Lung (tissue), 12 donors: ENCODE results near the gene LMF1. TPM values are rescaled to one million over a fixed set of nuclear protein-coding genes. Genes with fewer than 3 reads are reported as not detected.

Experiments used
- ATAC-seq: fragments of 200-7000 bp; cut with Tn5 transposase; one replicate; pipeline ENCODE4 v1.9.1; 2020; ENCODE audit warnings: moderate number of reproducible peaks; ENCODE audit not compliant: insufficient read depth, low FRiP score
- DNase-seq, 3 donors: peaks; one replicate each; pipeline ENCODE4 v3.0.0-alpha.2; 2013 to 2017
- H3K27ac ChIP-seq, 2 donors: one replicate each; pipeline ENCODE4 v1.5.1; 2013; ENCODE audit warnings: mild to moderate bottlenecking in 2 of 2, moderate library complexity in 2 of 2, control low read depth in 1 of 2, inconsistent platforms in 1 of 2, low read depth in 1 of 2, low read length in 1 of 2
- H3K27me3 ChIP-seq, 3 donors: one replicate each; pipeline ENCODE4 v1.5.1; 2013; ENCODE audit warnings: low read length in 2 of 3; ENCODE audit not compliant: control insufficient read depth in 3 of 3, insufficient read depth in 3 of 3
- H3K36me3 ChIP-seq, 4 donors: one replicate each; pipeline ENCODE4 v1.5.1; 2013; ENCODE audit warnings: low read length in 4 of 4, mild to moderate bottlenecking in 1 of 4, moderate library complexity in 1 of 4; ENCODE audit not compliant: control insufficient read depth in 4 of 4, insufficient read depth in 4 of 4
- H3K4me1 ChIP-seq, 5 donors: one replicate each; pipeline ENCODE4 v1.5.1; 2013; ENCODE audit warnings: low read length in 5 of 5, mild to moderate bottlenecking in 2 of 5, moderate library complexity in 1 of 5; ENCODE audit not compliant: control insufficient read depth in 5 of 5, insufficient read depth in 5 of 5
- H3K4me3 ChIP-seq: one replicate; pipeline ENCODE4 v1.5.1; 2013; ENCODE audit warnings: mild to moderate bottlenecking, control low read depth, moderate library complexity
- H3K9ac ChIP-seq, 2 donors: one replicate each; pipeline ENCODE4 v1.5.1; 2013; ENCODE audit warnings: low read length in 2 of 2, control low read depth in 1 of 2; ENCODE audit not compliant: insufficient read depth in 1 of 2
- H3K9me3 ChIP-seq, 4 donors: one replicate each; pipeline ENCODE4 v1.5.1; 2013; ENCODE audit warnings: low read length in 3 of 4, mild to moderate bottlenecking in 1 of 4, moderate library complexity in 1 of 4; ENCODE audit not compliant: control insufficient read depth in 4 of 4, insufficient read depth in 3 of 4
- WGBS, 2 donors: extraction: QIAGEN DNeasy Blood & Tissue Kit; methylation state at CpG; one replicate each; pipeline ENCODE4 v1.1.7; 2013; 5-methylcytosine and 5-hydroxymethylcytosine counted together
- polyA plus RNA-seq, 2 donors: library from polyadenylated mRNA; stranded (reverse); fragments of 200-250 nt; gene quantifications; one replicate each; pipeline ENCODE4 v1.2.1, GENCODE V29; 2013
- total RNA-seq, 2 donors: library from RNA; depleted of rRNA in 1 of 2; stranded (reverse); fragments of >200 nt in 1 of 2; gene quantifications; one replicate each; pipeline ENCODE4 v1.2.1, GENCODE V29; 2014 to 2021
- TF ChIP-seq, protein P1 (sequence below): IDR thresholded peaks from 2 replicates; pipeline ENCODE4 v1.5.1; 2012; ENCODE audit warnings: mild to moderate bottlenecking; ENCODE audit errors: control extremely low read depth, extremely low read depth
- donor health status: control.
- donor health status: control.
- donor health status: Bipolar disorder and iron deficiency.
- donor health status: healthy.
- donor health status: DM: yes; HTN: yes; CAD: no.

Gene LMF1
- total and polyA plus RNA-seq, 4 donors, result 9.1 to 23.7 (median 20.6) TPM

GRCh38 chr16:987906-988305 lies 17.1 kb upstream of the LMF1 start:
- ATAC-seq, result no peak
- H3K27ac ChIP-seq, result no peak overlapping the region
- H3K4me3 ChIP-seq, result no peak overlapping the region
- DNase-seq, result no peak
- TF ChIP-seq, protein P1, sequence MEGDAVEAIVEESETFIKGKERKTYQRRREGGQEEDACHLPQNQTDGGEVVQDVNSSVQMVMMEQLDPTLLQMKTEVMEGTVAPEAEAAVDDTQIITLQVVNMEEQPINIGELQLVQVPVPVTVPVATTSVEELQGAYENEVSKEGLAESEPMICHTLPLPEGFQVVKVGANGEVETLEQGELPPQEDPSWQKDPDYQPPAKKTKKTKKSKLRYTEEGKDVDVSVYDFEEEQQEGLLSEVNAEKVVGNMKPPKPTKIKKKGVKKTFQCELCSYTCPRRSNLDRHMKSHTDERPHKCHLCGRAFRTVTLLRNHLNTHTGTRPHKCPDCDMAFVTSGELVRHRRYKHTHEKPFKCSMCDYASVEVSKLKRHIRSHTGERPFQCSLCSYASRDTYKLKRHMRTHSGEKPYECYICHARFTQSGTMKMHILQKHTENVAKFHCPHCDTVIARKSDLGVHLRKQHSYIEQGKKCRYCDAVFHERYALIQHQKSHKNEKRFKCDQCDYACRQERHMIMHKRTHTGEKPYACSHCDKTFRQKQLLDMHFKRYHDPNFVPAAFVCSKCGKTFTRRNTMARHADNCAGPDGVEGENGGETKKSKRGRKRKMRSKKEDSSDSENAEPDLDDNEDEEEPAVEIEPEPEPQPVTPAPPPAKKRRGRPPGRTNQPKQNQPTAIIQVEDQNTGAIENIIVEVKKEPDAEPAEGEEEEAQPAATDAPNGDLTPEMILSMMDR, result no peak
- H3K27me3 ChIP-seq, result peaks cover 0 to under 1% (median 0%) of the 10 kb centered on the region in 3 donors
- H3K36me3 ChIP-seq, result no peaks in the 10 kb centered on the region
- no peak overlapping the region for H3K9ac ChIP-seq
- H3K9me3 ChIP-seq, result peaks cover 0 to 2% (median 0%) of the 10 kb centered on the region in 4 donors
- 90 to 91% methylated on average over 16 to 17 of the region's 17 CpGs for WGBS, 2 donors
- peaks cover 0 to 8% (median 0%) of the 10 kb centered on the region in 5 donors for H3K4me1 ChIP-seq

- peaks cover 0 to 5% (median 5%) of the 10 kb centered on the region in 3 donors for H3K27me3 ChIP-seq
- H3K4me1 ChIP-seq, result peaks cover 0 to 16% (median 0%) of the 10 kb centered on the region in 5 donors
- H3K9me3 ChIP-seq, result no peaks in the 10 kb centered on the region
- no peak overlapping the region for H3K9ac ChIP-seq
- ATAC-seq (no peak), DNase-seq (peak; percentile 51 to 71 (median 56))
- H3K4me3 ChIP-seq, result no peak overlapping the region
- no peak overlapping the region for H3K27ac ChIP-seq
- H3K36me3 ChIP-seq, result no peaks in the 10 kb centered on the region
- WGBS, 2 donors, result 65 to 86% methylated on average over 44 of the region's 44 CpGs
- TF ChIP-seq, protein P1, result no peak
These were observed 16.3 kb upstream of the LMF1 start for GRCh38 chr16:986925-987582.

DNA sequence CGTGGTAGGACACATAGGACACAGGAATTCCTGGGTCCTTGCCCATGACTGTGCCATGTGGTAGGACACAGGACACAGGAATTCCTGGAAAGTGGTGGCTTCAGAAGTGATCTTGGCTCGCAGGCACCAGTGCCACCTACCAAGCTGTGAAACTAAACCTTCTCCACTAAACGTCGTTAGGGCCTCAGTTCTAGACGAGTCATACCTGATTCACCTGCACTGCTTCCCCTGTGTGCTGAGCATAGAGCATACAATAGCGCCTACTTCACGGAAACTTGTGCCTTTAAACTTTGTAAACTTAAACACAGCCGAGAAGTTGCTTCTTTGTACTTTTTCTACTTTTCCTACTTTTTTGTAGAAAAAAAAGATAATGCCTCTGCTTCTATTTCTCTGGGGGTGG lies 15.6 kb upstream of the LMF1 start:
- no peak overlapping the region for H3K9ac ChIP-seq
- H3K27ac ChIP-seq, result no peak overlapping the region
- peaks cover 0 to 5% (median 5%) of the 10 kb centered on the region in 3 donors for H3K27me3 ChIP-seq
- DNase-seq (no peak), ATAC-seq (no peak)
- H3K9me3 ChIP-seq, result no peaks in the 10 kb centered on the region
- no peak overlapping the region for H3K4me3 ChIP-seq
- 79 to 88% methylated on average over 8 of the region's 8 CpGs for WGBS, 2 donors
- peaks cover 0 to 17% (median 0%) of the 10 kb centered on the region in 5 donors for H3K4me1 ChIP-seq
- no peaks in the 10 kb centered on the region for H3K36me3 ChIP-seq
- TF ChIP-seq, protein P1, result no peak
